ACC112 (cell line): ENCODE data around the gene FANCC.

Source experiments
- H2AFZ ChIP-seq: fragments of 200-600 bp; sonication (generic); one replicate; pipeline ENCODE4 v1.6.0; 2017; ENCODE audit warnings: antibody characterized with exemption, low read length; ENCODE audit not compliant: unreplicated experiment
- H3K27ac ChIP-seq: fragments of 200-600 bp; sonication (generic); 2 replicates; pipeline ENCODE4 v1.5.1; 2014; ENCODE audit warnings: low read depth, mild to moderate bottlenecking, antibody characterized with exemption, low read length, moderate library complexity
- H3K27me3 ChIP-seq: fragments of 200-600 bp; sonication (generic); 2 replicates; pipeline ENCODE4 v1.6.1; 2014; ENCODE audit warnings: mild to moderate bottlenecking, antibody characterized with exemption, low read length, moderate library complexity, mixed read lengths; ENCODE audit not compliant: insufficient read depth
- H3K36me3 ChIP-seq: fragments of 200-600 bp; sonication (generic); 2 replicates; pipeline ENCODE4 v1.6.1; 2016; ENCODE audit warnings: mild to moderate bottlenecking, antibody characterized with exemption, low read length, moderate library complexity, mixed read lengths; ENCODE audit not compliant: insufficient read depth
- H3K4me1 ChIP-seq: fragments of 200-600 bp; sonication (generic); one replicate; pipeline ENCODE4 v1.6.1; 2016; ENCODE audit warnings: low read length, mixed read lengths; ENCODE audit not compliant: insufficient read depth, unreplicated experiment, control insufficient read depth
- H3K4me3 ChIP-seq: fragments of 200-600 bp; sonication (generic); 2 replicates; pipeline ENCODE4 v1.5.1; 2014; ENCODE audit warnings: mild to moderate bottlenecking, low read depth, low read length
- H3K79me2 ChIP-seq: fragments of 200-600 bp; sonication (generic); one replicate; pipeline ENCODE4 v1.6.0; 2016; ENCODE audit warnings: low read length; ENCODE audit not compliant: control insufficient read depth, unreplicated experiment, insufficient read depth

FANCC gene

DNA sequence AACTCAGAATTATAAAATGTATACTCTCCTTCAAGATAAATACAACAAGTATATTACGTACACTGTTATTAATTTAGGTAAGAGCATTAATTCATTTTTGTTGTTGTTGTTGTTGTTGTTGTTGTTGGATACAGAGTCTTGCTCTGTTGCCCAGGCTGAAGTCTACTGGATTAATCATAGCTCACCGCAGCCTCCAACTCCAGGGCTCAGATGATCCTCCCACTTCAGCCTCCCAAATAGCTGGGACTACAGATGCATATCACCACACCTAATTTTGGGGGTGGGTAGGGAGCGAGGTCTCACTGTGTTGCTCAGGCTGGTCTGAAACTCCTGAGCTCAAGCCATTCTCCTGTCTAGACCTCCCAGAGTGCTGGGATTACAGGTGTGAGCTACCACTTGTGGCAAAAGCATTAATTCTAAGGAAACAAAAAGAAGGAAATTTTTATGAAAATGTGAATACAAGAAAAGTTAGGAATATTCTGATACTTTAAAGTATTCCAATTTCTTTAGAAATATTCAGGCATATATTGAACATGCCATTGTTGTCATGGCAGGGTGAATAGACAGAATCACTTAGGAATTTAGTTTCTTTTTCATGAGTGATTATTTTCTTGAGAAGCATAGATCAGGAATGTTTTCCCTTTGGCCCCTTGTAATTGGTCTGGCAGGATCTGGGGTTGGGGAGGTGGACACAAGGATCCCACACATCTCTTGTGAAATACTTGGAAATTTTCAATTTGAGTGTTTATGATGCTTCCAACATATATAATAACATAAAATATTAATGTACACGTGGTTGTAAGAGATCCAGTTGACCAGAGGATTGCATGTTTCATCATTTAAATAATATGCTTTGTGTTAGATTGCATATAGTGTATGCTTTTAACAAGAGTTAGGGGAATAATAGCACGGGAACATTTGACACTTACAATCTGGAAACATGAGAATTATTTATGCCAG lies 263.6 kb downstream of the FANCC start:
- peak overlapping the region; percentile 55 for H3K4me3 ChIP-seq
- H3K27ac ChIP-seq, result peak overlapping the region; percentile 74
- no peaks in the 10 kb centered on the region for H3K27me3 ChIP-seq
- H3K4me1 ChIP-seq, result peaks cover 51% of the 10 kb centered on the region
- H3K79me2 ChIP-seq, result peaks cover 88% of the 10 kb centered on the region
- peaks cover 4% of the 10 kb centered on the region; the same call in 1 of the 2 replicates for H3K36me3 ChIP-seq
- H2AFZ ChIP-seq, result no peak overlapping the region

- no peak overlapping the region for H3K27ac ChIP-seq
- H3K27me3 ChIP-seq, result no peaks in the 10 kb centered on the region
- H3K79me2 ChIP-seq, result peaks cover 54% of the 10 kb centered on the region
- peak overlapping the region; percentile 89 for H3K4me3 ChIP-seq
- peaks cover 4% of the 10 kb centered on the region; the same call in 1 of the 2 replicates for H3K36me3 ChIP-seq
- peaks cover 35% of the 10 kb centered on the region for H3K4me1 ChIP-seq
- H2AFZ ChIP-seq, result no peak overlapping the region
Measured at GRCh38 chr9:95049761-95050160, 267.7 kb downstream of the FANCC start.
